Muscle layer of duodenum (tissue), 2 donors: ENCODE data around the gene FAT1.

Experiments used
- H3K27ac ChIP-seq: one replicate; pipeline ENCODE4 v1.7.0; 2013; ENCODE audit warnings: mild to moderate bottlenecking, low read length
- H3K27me3 ChIP-seq: one replicate; pipeline ENCODE4 v1.7.0; 2013; ENCODE audit warnings: low read depth, mild to moderate bottlenecking, control low read depth, low read length
- H3K36me3 ChIP-seq, 2 donors: one replicate each; pipeline ENCODE4 v1.7.0; 2013; ENCODE audit warnings: low read length in 2 of 2, control low read depth in 1 of 2, mild to moderate bottlenecking in 1 of 2; ENCODE audit not compliant: insufficient read depth in 2 of 2, control insufficient read depth in 1 of 2
- H3K4me1 ChIP-seq, 2 donors: one replicate each; pipeline ENCODE4 v1.7.0; 2013; ENCODE audit warnings: low read length in 2 of 2, mild to moderate bottlenecking in 2 of 2, control low read depth in 1 of 2, moderate library complexity in 1 of 2; ENCODE audit not compliant: insufficient read depth in 2 of 2, control insufficient read depth in 1 of 2
- H3K4me3 ChIP-seq, 2 donors: one replicate each; pipeline ENCODE4 v1.7.0; 2013; ENCODE audit warnings: low read length in 2 of 2, low read depth in 1 of 2, mild to moderate bottlenecking in 1 of 2
- H3K9me3 ChIP-seq, 2 donors: one replicate each; pipeline ENCODE4 v1.7.0; 2013; ENCODE audit warnings: low read length in 2 of 2, control low read depth in 1 of 2, mild to moderate bottlenecking in 1 of 2; ENCODE audit not compliant: control insufficient read depth in 1 of 2
- donor health status: healthy.

FAT1 gene

GRCh38 chr4:186749611-186750281 lies 26.1 kb upstream of the FAT1 start:
- no peak overlapping the region for H3K27ac ChIP-seq
- no peaks in the 10 kb centered on the region for H3K4me1 ChIP-seq
- no peaks in the 10 kb centered on the region for H3K27me3 ChIP-seq
- no peaks in the 10 kb centered on the region for H3K9me3 ChIP-seq
- no peaks in the 10 kb centered on the region for H3K36me3 ChIP-seq
- H3K4me3 ChIP-seq, result no peak overlapping the region

- Histone ChIP-seq H3K36me3 (no peaks in the 10 kb centered on the region), H3K4me1 (no peaks in the 10 kb centered on the region), H3K9me3 (no peaks in the 10 kb centered on the region), H3K27me3 (no peaks in the 10 kb centered on the region), H3K4me3 (no peak overlapping the region), H3K27ac (no peak overlapping the region)
These were observed 22.9 kb upstream of the FAT1 start for GRCh38 chr4:186746581-186746980.

- Histone ChIP-seq H3K9me3 (no peaks in the 10 kb centered on the region), H3K36me3 (no peaks in the 10 kb centered on the region), H3K4me3 (no peak overlapping the region), H3K27ac (no peak overlapping the region), H3K27me3 (no peaks in the 10 kb centered on the region), H3K4me1 (no peaks in the 10 kb centered on the region)
These were observed 19.6 kb upstream of the FAT1 start for GRCh38 chr4:186743261-186743660.

GRCh38 chr4:186740822-186741221 lies 17.2 kb upstream of the FAT1 start:
- no peaks in the 10 kb centered on the region for H3K4me1 ChIP-seq
- H3K27ac ChIP-seq, result no peak overlapping the region
- no peak overlapping the region for H3K4me3 ChIP-seq
- no peaks in the 10 kb centered on the region for H3K36me3 ChIP-seq
- no peaks in the 10 kb centered on the region for H3K9me3 ChIP-seq
- H3K27me3 ChIP-seq, result no peaks in the 10 kb centered on the region

GRCh38 chr4:186739802-186740434 lies 16.3 kb upstream of the FAT1 start:
- Histone ChIP-seq H3K27me3 (no peaks in the 10 kb centered on the region), H3K4me3 (no peak overlapping the region), H3K9me3 (no peaks in the 10 kb centered on the region), H3K4me1 (no peaks in the 10 kb centered on the region), H3K36me3 (no peaks in the 10 kb centered on the region), H3K27ac (no peak overlapping the region)

GRCh38 chr4:186739317-186739716 lies 15.7 kb upstream of the FAT1 start:
- H3K27ac ChIP-seq, result no peak overlapping the region
- H3K36me3 ChIP-seq, result no peaks in the 10 kb centered on the region

GRCh38 chr4:186738421-186738820 lies 14.8 kb upstream of the FAT1 start:
- H3K27me3 ChIP-seq, result no peaks in the 10 kb centered on the region

More at GRCh38 chr4:186739317-186739716, 15.7 kb upstream of the FAT1 start:
- Histone ChIP-seq H3K9me3 (no peaks in the 10 kb centered on the region), H3K27me3 (no peaks in the 10 kb centered on the region), H3K4me1 (no peaks in the 10 kb centered on the region), H3K4me3 (no peak overlapping the region)

GRCh38 chr4:186737427-186737826 lies 13.8 kb upstream of the FAT1 start:
- no peak overlapping the region for H3K27ac ChIP-seq
- H3K9me3 ChIP-seq, result no peaks in the 10 kb centered on the region
- H3K36me3 ChIP-seq, result no peaks in the 10 kb centered on the region

More at GRCh38 chr4:186738421-186738820, 14.8 kb upstream of the FAT1 start:
- H3K27ac ChIP-seq, result no peak overlapping the region
- no peaks in the 10 kb centered on the region for H3K9me3 ChIP-seq
- no peaks in the 10 kb centered on the region for H3K36me3 ChIP-seq
- no peaks in the 10 kb centered on the region for H3K4me1 ChIP-seq
- H3K4me3 ChIP-seq, result no peak overlapping the region

GRCh38 chr4:186736466-186736865 lies 12.8 kb upstream of the FAT1 start:
- Histone ChIP-seq H3K36me3 (no peaks in the 10 kb centered on the region), H3K27me3 (no peaks in the 10 kb centered on the region), H3K27ac (no peak overlapping the region), H3K4me3 (no peak overlapping the region), H3K9me3 (no peaks in the 10 kb centered on the region), H3K4me1 (no peaks in the 10 kb centered on the region)

More at GRCh38 chr4:186737427-186737826, 13.8 kb upstream of the FAT1 start:
- no peak overlapping the region for H3K4me3 ChIP-seq
- H3K4me1 ChIP-seq, result no peaks in the 10 kb centered on the region
- no peaks in the 10 kb centered on the region for H3K27me3 ChIP-seq

- no peaks in the 10 kb centered on the region for H3K36me3 ChIP-seq
- H3K4me1 ChIP-seq, result no peaks in the 10 kb centered on the region
- H3K4me3 ChIP-seq, result no peak overlapping the region
- no peak overlapping the region for H3K27ac ChIP-seq
- no peaks in the 10 kb centered on the region for H3K27me3 ChIP-seq
- no peaks in the 10 kb centered on the region for H3K9me3 ChIP-seq
These were observed 10.6 kb upstream of the FAT1 start for GRCh38 chr4:186734251-186734650.

GRCh38 chr4:186733778-186734177 lies 10.1 kb upstream of the FAT1 start:
- no peak overlapping the region for H3K4me3 ChIP-seq
- H3K4me1 ChIP-seq, result no peaks in the 10 kb centered on the region
- H3K27me3 ChIP-seq, result no peaks in the 10 kb centered on the region
- H3K9me3 ChIP-seq, result no peaks in the 10 kb centered on the region
- no peaks in the 10 kb centered on the region for H3K36me3 ChIP-seq
- no peak overlapping the region for H3K27ac ChIP-seq

GRCh38 chr4:186730621-186731020 lies 7.0 kb upstream of the FAT1 start:
- no peaks in the 10 kb centered on the region for H3K4me1 ChIP-seq
- H3K27me3 ChIP-seq, result no peaks in the 10 kb centered on the region
- H3K4me3 ChIP-seq, result no peak overlapping the region
- no peaks in the 10 kb centered on the region for H3K36me3 ChIP-seq
- no peaks in the 10 kb centered on the region for H3K9me3 ChIP-seq
- no peak overlapping the region for H3K27ac ChIP-seq
